DOHH2 (cell line): Measurements from ENCODE around the gene UBAP2L.

Experiments
- H3F3A ChIP-seq: fragments of 200-600 bp; sonication (generic), shearing (Covaris generic); 2 replicates; pipeline ENCODE4 v1.6.0; 2016; ENCODE audit warnings: antibody characterized with exemption, mild to moderate bottlenecking; ENCODE audit not compliant: control insufficient read depth, insufficient read depth
- H3K27ac ChIP-seq: fragments of 200-600 bp; sonication (generic); 2 replicates; pipeline ENCODE4 v1.5.1; 2014; ENCODE audit warnings: low read depth, mild to moderate bottlenecking, low read length, moderate library complexity
- H3K27me3 ChIP-seq: fragments of 200-600 bp; sonication (generic); 2 replicates; pipeline ENCODE4 v1.6.1; 2014; ENCODE audit warnings: mild to moderate bottlenecking, low read length, mixed read lengths; ENCODE audit not compliant: control insufficient read depth
- H3K36me3 ChIP-seq: fragments of 200-600 bp; sonication (generic); 2 replicates; pipeline ENCODE4 v1.6.1; 2014; ENCODE audit warnings: mild to moderate bottlenecking, low read length, moderate library complexity, mixed read lengths; ENCODE audit not compliant: control insufficient read depth
- H3K4me1 ChIP-seq: fragments of 200-600 bp; sonication (generic); 2 replicates; pipeline ENCODE4 v1.6.1; 2014; ENCODE audit warnings: mild to moderate bottlenecking, low read length, mixed read lengths; ENCODE audit not compliant: control insufficient read depth
- H3K4me2 ChIP-seq: fragments of 200-600 bp; sonication (generic); 2 replicates; pipeline ENCODE4 v1.6.0; 2014; ENCODE audit warnings: mild to moderate bottlenecking, low read length, moderate library complexity
- H3K4me3 ChIP-seq: fragments of 200-600 bp; sonication (generic); 2 replicates; pipeline ENCODE4 v1.5.1; 2014; ENCODE audit warnings: mild to moderate bottlenecking, low read length, mixed read lengths
- H3K79me2 ChIP-seq: fragments of 200-600 bp; sonication (generic); 2 replicates; pipeline ENCODE4 v1.6.1; 2014; ENCODE audit warnings: mild to moderate bottlenecking, low read length, mixed read lengths; ENCODE audit not compliant: control insufficient read depth
- H3K9me2 ChIP-seq: fragments of 200-600 bp; sonication (generic); replicated peaks from 2 replicates; pipeline ENCODE4 v1.6.1; 2014; ENCODE audit warnings: mild to moderate bottlenecking, low read length, mixed read lengths; ENCODE audit not compliant: control insufficient read depth
- H3K9me3 ChIP-seq: fragments of 200-600 bp; sonication (generic); 2 replicates; pipeline ENCODE4 v1.6.1; 2014; ENCODE audit warnings: antibody characterized with exemption, low read length, mixed read lengths; ENCODE audit not compliant: control insufficient read depth, insufficient read depth
- H4K20me1 ChIP-seq: fragments of 200-600 bp; sonication (generic); 2 replicates; pipeline ENCODE4 v1.6.0; 2014; ENCODE audit warnings: low read depth, mild to moderate bottlenecking, antibody characterized with exemption, low read length, moderate library complexity; ENCODE audit not compliant: control insufficient read depth, insufficient read depth
- EZH2phosphoT487 ChIP-seq: fragments of 200-600 bp; sonication (generic); IDR thresholded peaks from 2 replicates; pipeline ENCODE4 v1.6.1; 2017; ENCODE audit warnings: borderline replicate concordance, mild to moderate bottlenecking, antibody characterized with exemption, low read length, moderate library complexity, mixed read lengths
- TF ChIP-seq, protein P1 (sequence below): fragments of 200-600 bp; sonication (generic); IDR thresholded peaks from one replicate; pipeline ENCODE4 v1.5.1; 2014; ENCODE audit warnings: antibody characterized with exemption, mild to moderate bottlenecking, low read depth, low read length; ENCODE audit not compliant: poor library complexity, severe bottlenecking

UBAP2L gene

DNA sequence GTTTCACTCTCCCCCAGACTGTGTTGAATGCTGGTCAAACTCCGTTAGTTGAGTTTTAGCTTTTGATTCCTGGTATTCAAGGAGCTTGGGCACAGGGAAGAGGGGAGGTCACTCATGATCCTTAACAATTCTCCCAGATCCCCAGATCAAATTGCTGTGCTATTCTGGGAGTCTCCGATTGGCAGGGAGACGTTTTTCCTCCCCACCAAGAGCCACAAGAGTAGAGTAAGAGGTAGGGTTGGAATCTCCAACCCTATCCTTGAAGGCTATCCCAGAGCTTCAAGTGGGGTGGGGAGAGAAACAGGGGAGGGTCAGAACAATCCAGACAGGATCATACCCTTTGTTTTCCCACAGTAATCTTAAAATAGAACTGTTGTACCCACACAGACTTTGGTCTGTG is 28.3 kb upstream of the UBAP2L start:
- no peaks in the 10 kb centered on the region for H3K9me3 ChIP-seq
- H3K36me3 ChIP-seq = no peaks in the 10 kb centered on the region
- no peak overlapping the region for H3K4me3 ChIP-seq
- H4K20me1 ChIP-seq = no peaks in the 10 kb centered on the region
- no peaks in the 10 kb centered on the region for H3K9me2 ChIP-seq
- H3K4me1 ChIP-seq = peaks cover 6% of the 10 kb centered on the region
- H3K27ac ChIP-seq = no peak overlapping the region
- TF ChIP-seq EZH2phosphoT487 = 0 out of 2 replicates have a peak, but pooled peaks have one; percentile 32
- TF ChIP-seq, protein P1, sequence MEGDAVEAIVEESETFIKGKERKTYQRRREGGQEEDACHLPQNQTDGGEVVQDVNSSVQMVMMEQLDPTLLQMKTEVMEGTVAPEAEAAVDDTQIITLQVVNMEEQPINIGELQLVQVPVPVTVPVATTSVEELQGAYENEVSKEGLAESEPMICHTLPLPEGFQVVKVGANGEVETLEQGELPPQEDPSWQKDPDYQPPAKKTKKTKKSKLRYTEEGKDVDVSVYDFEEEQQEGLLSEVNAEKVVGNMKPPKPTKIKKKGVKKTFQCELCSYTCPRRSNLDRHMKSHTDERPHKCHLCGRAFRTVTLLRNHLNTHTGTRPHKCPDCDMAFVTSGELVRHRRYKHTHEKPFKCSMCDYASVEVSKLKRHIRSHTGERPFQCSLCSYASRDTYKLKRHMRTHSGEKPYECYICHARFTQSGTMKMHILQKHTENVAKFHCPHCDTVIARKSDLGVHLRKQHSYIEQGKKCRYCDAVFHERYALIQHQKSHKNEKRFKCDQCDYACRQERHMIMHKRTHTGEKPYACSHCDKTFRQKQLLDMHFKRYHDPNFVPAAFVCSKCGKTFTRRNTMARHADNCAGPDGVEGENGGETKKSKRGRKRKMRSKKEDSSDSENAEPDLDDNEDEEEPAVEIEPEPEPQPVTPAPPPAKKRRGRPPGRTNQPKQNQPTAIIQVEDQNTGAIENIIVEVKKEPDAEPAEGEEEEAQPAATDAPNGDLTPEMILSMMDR = no peak
- peaks cover 52% of the 10 kb centered on the region for H3K27me3 ChIP-seq
- H3K4me2 ChIP-seq = no peak overlapping the region
- H3F3A ChIP-seq = no peaks in the 10 kb centered on the region
- no peaks in the 10 kb centered on the region for H3K79me2 ChIP-seq

DNA sequence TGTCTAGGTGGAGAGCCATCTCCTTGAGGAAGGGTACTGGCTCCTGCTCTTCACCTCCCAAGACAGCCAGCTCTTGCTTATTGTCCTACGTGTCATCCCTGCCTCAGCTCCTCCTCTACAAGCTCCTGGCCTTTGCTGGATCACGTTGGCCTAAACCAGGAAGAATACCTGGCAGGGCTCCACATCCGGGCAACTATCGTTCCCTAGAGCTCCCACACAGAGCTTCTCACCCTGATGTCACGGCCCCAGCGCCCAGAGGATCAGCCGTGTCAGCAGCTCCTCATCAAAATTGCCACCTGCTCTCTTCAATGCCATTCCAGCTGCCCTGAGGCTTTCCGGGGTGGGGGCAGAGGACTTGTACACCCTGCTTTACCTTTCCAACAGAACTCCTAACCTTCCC is 26.9 kb upstream of the UBAP2L start:
- TF ChIP-seq, protein P1 = no peak
- TF ChIP-seq EZH2phosphoT487 = no peak
- no peaks in the 10 kb centered on the region for H3K9me3 ChIP-seq
- H3K36me3 ChIP-seq = no peaks in the 10 kb centered on the region
- no peak overlapping the region for H3K4me2 ChIP-seq
- 0 out of 2 replicates have a peak, but pooled peaks cover 4% of the 10 kb centered on the region for H3K4me1 ChIP-seq
- H4K20me1 ChIP-seq = no peaks in the 10 kb centered on the region
- no peak overlapping the region for H3K4me3 ChIP-seq
- H3K9me2 ChIP-seq = no peaks in the 10 kb centered on the region
- no peaks in the 10 kb centered on the region for H3F3A ChIP-seq
- H3K27me3 ChIP-seq = peaks cover 52% of the 10 kb centered on the region
- no peaks in the 10 kb centered on the region for H3K79me2 ChIP-seq
- no peak overlapping the region for H3K27ac ChIP-seq

DNA sequence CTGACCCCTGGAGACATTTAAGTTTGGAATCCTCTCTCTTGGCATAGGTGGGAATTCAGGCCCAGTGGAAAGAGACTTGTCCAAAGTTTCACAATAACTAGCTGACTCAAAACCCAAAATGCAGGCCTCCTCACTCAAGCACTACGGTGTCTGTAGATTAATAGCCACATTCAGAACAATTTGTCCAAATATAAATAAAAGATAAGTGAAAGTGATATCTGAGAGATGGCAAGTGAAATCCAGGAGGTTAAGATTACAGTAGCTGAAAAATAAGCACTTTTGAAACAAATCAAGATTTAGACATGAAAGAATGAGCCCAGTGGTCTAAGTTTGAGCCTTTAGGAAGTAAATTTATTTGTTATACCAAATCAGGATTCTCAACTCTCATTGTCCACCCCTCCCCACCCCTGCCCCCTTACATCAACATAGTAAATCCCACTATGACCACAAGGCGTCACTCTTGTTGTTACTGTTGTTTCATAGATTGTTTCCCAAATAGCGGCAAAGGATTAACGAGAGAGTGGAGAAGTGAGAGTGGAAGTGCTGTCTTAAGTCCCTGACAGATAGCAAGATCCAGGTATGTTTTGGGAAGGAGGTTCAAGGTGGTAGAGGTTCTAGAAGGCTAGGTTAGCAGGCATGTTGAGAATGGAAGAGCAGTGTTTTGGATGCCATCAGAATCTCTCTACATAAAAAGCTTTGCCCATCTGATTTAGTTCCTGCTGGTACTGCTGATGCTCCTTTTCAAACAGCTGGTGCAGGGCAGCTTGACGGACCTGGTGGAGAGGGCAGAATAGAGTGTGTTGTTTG is 21.8 kb upstream of the UBAP2L start:
- Histone ChIP-seq H3F3A (no peaks in the 10 kb centered on the region), H4K20me1 (no peaks in the 10 kb centered on the region), H3K4me1 (peaks cover 4% of the 10 kb centered on the region), H3K79me2 (no peaks in the 10 kb centered on the region), H3K36me3 (no peaks in the 10 kb centered on the region), H3K4me3 (0 out of 2 replicates have a peak overlapping the region, but pooled peaks have one; percentile 13), H3K27ac (no peak overlapping the region), H3K27me3 (peaks cover 13% of the 10 kb centered on the region), H3K4me2 (peak overlapping the region; percentile 46), H3K9me2 (no peaks in the 10 kb centered on the region), H3K9me3 (no peaks in the 10 kb centered on the region)
- TF ChIP-seq, protein P1 = peak; percentile 72
- TF ChIP-seq EZH2phosphoT487 = no peak
